ENCODE measurements around the gene HS2ST1. TPM values are rescaled to one million over a fixed set of nuclear protein-coding genes. Genes with fewer than 3 reads are reported as not detected.

Gene HS2ST1
- polyA plus RNA-seq, 1 experiment = 22.4 TPM

DNA sequence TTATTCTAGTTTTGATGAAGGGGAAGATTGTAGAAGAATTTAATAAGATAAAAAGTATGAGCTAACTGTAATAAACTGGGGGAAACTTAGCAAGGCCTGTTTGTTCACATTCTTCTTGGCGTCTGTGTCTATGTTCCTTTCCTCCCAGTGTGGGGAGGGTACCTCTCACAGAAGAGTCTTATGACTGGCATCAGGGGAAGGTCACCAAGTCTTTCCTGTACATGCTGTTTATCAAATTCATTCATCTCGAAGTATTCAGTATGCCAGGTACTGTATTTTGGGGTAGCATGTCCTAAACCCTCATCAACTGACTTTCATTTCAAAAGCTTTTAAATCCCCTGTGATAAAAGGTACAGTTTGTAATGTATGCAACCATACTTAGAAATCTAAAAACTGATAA, 78.4 kb downstream of the HS2ST1 start:
- DNase-seq (ENCODE audit: low read depth, low spot score) = no peak
- no peaks in the 10 kb centered on the region for H3K27me3 ChIP-seq (ENCODE audit: control insufficient read depth, insufficient read depth, low read length)
- CTCF ChIA-PET = interaction anchor here (0.7 kb wide), 1 partner anchor 15 kb away, joined by 3 read pairs; no protein-coding TSS in a partner anchor
- no peak overlapping the region for H3K4me3 ChIP-seq (ENCODE audit: low read depth, low read length)
- H3K27ac ChIP-seq (ENCODE audit: low read depth, low read length) = no peak overlapping the region
- TF ChIP-seq, protein P1, sequence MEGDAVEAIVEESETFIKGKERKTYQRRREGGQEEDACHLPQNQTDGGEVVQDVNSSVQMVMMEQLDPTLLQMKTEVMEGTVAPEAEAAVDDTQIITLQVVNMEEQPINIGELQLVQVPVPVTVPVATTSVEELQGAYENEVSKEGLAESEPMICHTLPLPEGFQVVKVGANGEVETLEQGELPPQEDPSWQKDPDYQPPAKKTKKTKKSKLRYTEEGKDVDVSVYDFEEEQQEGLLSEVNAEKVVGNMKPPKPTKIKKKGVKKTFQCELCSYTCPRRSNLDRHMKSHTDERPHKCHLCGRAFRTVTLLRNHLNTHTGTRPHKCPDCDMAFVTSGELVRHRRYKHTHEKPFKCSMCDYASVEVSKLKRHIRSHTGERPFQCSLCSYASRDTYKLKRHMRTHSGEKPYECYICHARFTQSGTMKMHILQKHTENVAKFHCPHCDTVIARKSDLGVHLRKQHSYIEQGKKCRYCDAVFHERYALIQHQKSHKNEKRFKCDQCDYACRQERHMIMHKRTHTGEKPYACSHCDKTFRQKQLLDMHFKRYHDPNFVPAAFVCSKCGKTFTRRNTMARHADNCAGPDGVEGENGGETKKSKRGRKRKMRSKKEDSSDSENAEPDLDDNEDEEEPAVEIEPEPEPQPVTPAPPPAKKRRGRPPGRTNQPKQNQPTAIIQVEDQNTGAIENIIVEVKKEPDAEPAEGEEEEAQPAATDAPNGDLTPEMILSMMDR (IDR thresholded peaks at IDR 0.05; ENCODE audit: low read depth, low read length) = no peak
- H3K9me3 ChIP-seq (ENCODE audit: control insufficient read depth, insufficient read depth, low read length) = no peaks in the 10 kb centered on the region
- POLR2A ChIA-PET = no interaction called here

DNA sequence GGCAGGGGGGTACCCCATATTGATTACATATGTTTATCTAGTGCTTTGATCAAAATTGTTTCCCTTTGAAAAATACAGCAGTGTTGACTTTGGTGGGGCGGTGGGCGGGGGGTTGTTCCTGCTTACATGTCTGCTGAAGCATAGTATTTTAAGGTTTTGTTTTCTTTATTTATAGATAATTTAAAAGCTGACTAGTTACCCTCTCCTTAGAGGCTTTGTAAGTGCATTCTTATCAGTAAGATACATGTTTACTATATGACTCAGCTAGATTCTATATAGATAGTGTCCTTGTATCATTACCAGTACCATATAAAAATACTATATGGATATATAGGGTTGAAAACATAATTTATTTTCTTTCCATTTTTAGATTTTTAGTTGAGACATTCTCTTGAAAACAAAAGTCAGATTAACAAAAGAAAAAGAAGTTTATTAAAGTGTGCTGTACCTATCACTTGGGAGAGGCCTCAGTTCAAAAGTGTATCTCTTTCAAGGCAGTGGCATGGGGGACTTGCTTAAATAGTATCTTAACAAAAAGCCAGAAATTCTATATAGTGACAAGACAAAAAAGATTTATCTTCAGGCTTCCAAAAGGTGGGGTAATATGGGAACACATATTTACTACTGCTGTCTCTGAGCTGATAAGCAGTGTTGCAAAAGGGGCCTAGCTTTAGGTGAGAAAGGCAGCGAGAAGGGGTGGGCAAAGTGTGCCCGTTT, 79.0 kb downstream of the HS2ST1 start:
- DNase-seq (ENCODE audit: low read depth, low spot score) = no peak
- CTCF ChIA-PET = interaction anchor here (0.7 kb wide), 1 partner anchor 91 kb away, joined by 5 read pairs; no protein-coding TSS in a partner anchor
- TF ChIP-seq, protein P1 (IDR thresholded peaks at IDR 0.05; ENCODE audit: low read depth, low read length) = no peak

DNA sequence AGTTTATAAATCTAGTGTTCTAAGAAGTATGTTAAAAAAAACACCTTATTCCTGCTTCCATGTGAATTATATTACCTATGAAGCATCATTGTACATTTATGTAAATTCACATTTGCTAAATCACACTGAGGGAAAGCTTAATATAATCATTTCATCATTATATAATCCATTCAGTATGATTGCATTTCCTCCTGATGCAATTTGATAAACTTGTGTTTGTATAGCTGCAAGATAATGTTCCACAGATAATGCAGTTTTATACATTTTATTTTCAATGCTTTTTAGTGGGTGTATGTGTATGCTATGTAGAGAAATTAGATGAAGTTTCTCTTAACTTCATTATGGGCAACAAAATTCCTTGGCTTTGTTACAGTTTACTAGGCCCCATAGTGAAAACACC, 79.6 kb downstream of the HS2ST1 start:
- TF ChIP-seq, protein P1 (IDR thresholded peaks at IDR 0.05; ENCODE audit: low read depth, low read length) = no peak
- ChIA-PET CTCF (interaction anchor here (0.7 to 1.8 kb wide), 2 partner anchors 29 to 90 kb away, joined by 5 read pairs; no protein-coding TSS in a partner anchor), POLR2A (no interaction called here)

More for the DNA sequence above, 79.0 kb downstream of the HS2ST1 start:
- no peaks in the 10 kb centered on the region for H3K9me3 ChIP-seq (ENCODE audit: control insufficient read depth, insufficient read depth, low read length)
- H3K27ac ChIP-seq (ENCODE audit: low read depth, low read length) = no peak overlapping the region
- POLR2A ChIA-PET = no interaction called here
- no peak overlapping the region for H3K4me3 ChIP-seq (ENCODE audit: low read depth, low read length)
- no peaks in the 10 kb centered on the region for H3K27me3 ChIP-seq (ENCODE audit: control insufficient read depth, insufficient read depth, low read length)

DNA sequence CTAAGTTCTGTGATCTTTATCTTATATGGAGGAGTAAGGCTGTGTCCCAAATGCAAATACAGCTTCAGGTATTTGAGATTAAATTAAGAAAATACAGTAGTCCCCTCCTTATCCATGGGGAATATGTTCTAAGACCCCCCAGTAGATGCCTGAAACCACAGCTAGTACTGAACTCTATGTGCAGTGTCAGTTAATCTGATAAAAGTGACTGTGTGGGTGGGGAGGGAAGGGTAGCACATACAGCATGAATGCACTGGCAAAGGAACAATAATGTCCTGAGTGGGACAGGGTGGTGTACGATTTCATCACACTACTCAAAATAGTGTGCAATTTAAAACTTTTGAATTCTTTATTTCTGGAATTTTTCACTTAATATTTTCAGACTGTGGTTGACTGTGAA, 83.1 kb downstream of the HS2ST1 start:
- no peak for DNase-seq (ENCODE audit: low read depth, low spot score)
- Histone ChIP-seq H3K27ac (ENCODE audit: low read depth, low read length) (no peak overlapping the region), H3K9me3 (ENCODE audit: control insufficient read depth, insufficient read depth, low read length) (no peaks in the 10 kb centered on the region; the same call in 1 of the 2 replicates), H3K27me3 (ENCODE audit: control insufficient read depth, insufficient read depth, low read length) (no peaks in the 10 kb centered on the region), H3K4me3 (ENCODE audit: low read depth, low read length) (no peak overlapping the region)
- CTCF ChIA-PET = interaction anchor here (1.2 kb wide), 1 partner anchor 87 kb away, joined by 3 read pairs; no protein-coding TSS in a partner anchor
- TF ChIP-seq, protein P1 (IDR thresholded peaks at IDR 0.05; ENCODE audit: low read depth, low read length) = no peak
- POLR2A ChIA-PET = no interaction called here

More for the DNA sequence above, 79.6 kb downstream of the HS2ST1 start:
- H3K27me3 ChIP-seq (ENCODE audit: control insufficient read depth, insufficient read depth, low read length) = no peaks in the 10 kb centered on the region
- no peak overlapping the region for H3K27ac ChIP-seq (ENCODE audit: low read depth, low read length)
- no peaks in the 10 kb centered on the region for H3K9me3 ChIP-seq (ENCODE audit: control insufficient read depth, insufficient read depth, low read length)
- no peak overlapping the region for H3K4me3 ChIP-seq (ENCODE audit: low read depth, low read length)
- DNase-seq (ENCODE audit: low read depth, low spot score) = no peak

DNA sequence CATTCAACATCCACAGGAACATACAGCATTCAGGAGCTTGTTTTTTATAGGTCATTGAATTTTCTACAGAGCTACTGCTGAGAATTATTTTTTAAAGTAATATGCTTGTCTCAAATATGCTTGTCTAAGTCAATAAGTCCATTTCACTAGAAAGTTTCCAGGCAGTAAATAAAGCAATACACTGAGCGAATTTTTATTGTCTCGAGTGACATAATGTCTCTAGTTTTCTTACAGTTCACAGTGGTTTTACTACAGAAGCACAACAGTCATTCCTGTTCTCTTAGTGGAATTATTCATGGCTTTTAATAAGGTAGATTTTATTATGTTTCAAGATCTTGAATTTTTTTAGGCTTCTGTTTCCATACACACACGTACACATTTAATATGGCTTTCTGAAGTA, 83.8 kb downstream of the HS2ST1 start:
- CTCF ChIA-PET = no interaction called here
- Histone ChIP-seq H3K4me3 (ENCODE audit: low read depth, low read length) (no peak overlapping the region), H3K27ac (ENCODE audit: low read depth, low read length) (no peak overlapping the region), H3K9me3 (ENCODE audit: control insufficient read depth, insufficient read depth, low read length) (no peaks in the 10 kb centered on the region; the same call in 1 of the 2 replicates), H3K27me3 (ENCODE audit: control insufficient read depth, insufficient read depth, low read length) (no peaks in the 10 kb centered on the region)
- POLR2A ChIA-PET = no interaction called here
- DNase-seq (ENCODE audit: low read depth, low spot score) = no peak
- TF ChIP-seq, protein P1 (IDR thresholded peaks at IDR 0.05; ENCODE audit: low read depth, low read length) = no peak

All from AG04450 (cell line).